NB4 (cell line): ENCODE measurements around the gene NXPE1.

ENCODE experiments used
- DNase-seq: peaks from one replicate; pipeline ENCODE4 v3.0.0; 2010; ENCODE audit warnings: low read depth
- H3K4me3 ChIP-seq: one replicate; pipeline ENCODE4 v1.5.1; 2011; ENCODE audit warnings: mild to moderate bottlenecking, low read depth, low read length, moderate library complexity
- CTCF ChIP-seq: IDR thresholded peaks from one replicate; pipeline ENCODE4 v1.5.1; 2012; ENCODE audit warnings: low read depth, low read length
- MAX ChIP-seq: IDR thresholded peaks from 2 replicates; pipeline ENCODE4 v1.6.1; 2011; ENCODE audit warnings: low read depth, low read length
- MYC ChIP-seq: IDR thresholded peaks from 2 replicates; pipeline ENCODE4 v1.6.1; 2011; ENCODE audit warnings: low read depth, low read length
- POLR2A ChIP-seq: IDR thresholded peaks from 2 replicates; pipeline ENCODE4 v1.6.1; 2011; ENCODE audit warnings: mild to moderate bottlenecking; ENCODE audit not compliant: insufficient read length; ENCODE audit errors: extremely low read depth

NXPE1 gene

GRCh38 chr11:114483929-114484328 lies 75.8 kb downstream of the NXPE1 start:
- no peak for TF ChIP-seq POLR2A
- TF ChIP-seq MAX: no peak
- no peak for TF ChIP-seq MYC
- no peak for TF ChIP-seq CTCF
- H3K4me3 ChIP-seq: no peak overlapping the region
- DNase-seq: no peak

GRCh38 chr11:114482114-114482513 lies 77.6 kb downstream of the NXPE1 start:
- TF ChIP-seq MAX (no peak), MYC (no peak), POLR2A (no peak), CTCF (no peak)
- no peak overlapping the region for H3K4me3 ChIP-seq
- no peak for DNase-seq

GRCh38 chr11:114479331-114479730 lies 80.3 kb downstream of the NXPE1 start:
- DNase-seq: no peak
- TF ChIP-seq CTCF: no peak
- TF ChIP-seq MYC: no peak
- no peak for TF ChIP-seq POLR2A
- TF ChIP-seq MAX: no peak
- no peak overlapping the region for H3K4me3 ChIP-seq

GRCh38 chr11:114478768-114479167 lies 80.9 kb downstream of the NXPE1 start:
- no peak overlapping the region for H3K4me3 ChIP-seq
- DNase-seq: no peak
- TF ChIP-seq MAX (no peak), CTCF (no peak), MYC (no peak), POLR2A (no peak)

- no peak overlapping the region for H3K4me3 ChIP-seq
- TF ChIP-seq MAX (no peak), CTCF (no peak), MYC (no peak), POLR2A (no peak)
Observed at GRCh38 chr11:114478001-114478410, 81.7 kb downstream of the NXPE1 start.

GRCh38 chr11:114472661-114473060 lies 87.0 kb downstream of the NXPE1 start:
- no peak for DNase-seq
- no peak overlapping the region for H3K4me3 ChIP-seq
- TF ChIP-seq MAX (no peak), CTCF (no peak), POLR2A (no peak), MYC (no peak)

More at GRCh38 chr11:114478001-114478410, 81.7 kb downstream of the NXPE1 start:
- DNase-seq: no peak
